Astrocyte of the spinal cord (primary cell): ENCODE measurements around the gene SSX2IP.

Experiments
- DNase-seq: peaks from one replicate; pipeline ENCODE4 v3.0.0; 2011; ENCODE audit warnings: low read depth, low spot score
- H3K4me3 ChIP-seq: 2 replicates; pipeline ENCODE4 v1.5.1; 2011; ENCODE audit warnings: low read depth, mild to moderate bottlenecking, low read length, moderate library complexity
- CTCF ChIP-seq: IDR thresholded peaks from 2 replicates; pipeline ENCODE4 v1.5.1; 2012; ENCODE audit warnings: low read depth, mild to moderate bottlenecking, low read length, inconsistent platforms
- in situ Hi-C: cut with HindIII; loops from 2 replicates; pipeline ENCODE4 v1.10.0; 2017; ENCODE audit warnings: low sequenced_read_pairs

SSX2IP gene

DNA sequence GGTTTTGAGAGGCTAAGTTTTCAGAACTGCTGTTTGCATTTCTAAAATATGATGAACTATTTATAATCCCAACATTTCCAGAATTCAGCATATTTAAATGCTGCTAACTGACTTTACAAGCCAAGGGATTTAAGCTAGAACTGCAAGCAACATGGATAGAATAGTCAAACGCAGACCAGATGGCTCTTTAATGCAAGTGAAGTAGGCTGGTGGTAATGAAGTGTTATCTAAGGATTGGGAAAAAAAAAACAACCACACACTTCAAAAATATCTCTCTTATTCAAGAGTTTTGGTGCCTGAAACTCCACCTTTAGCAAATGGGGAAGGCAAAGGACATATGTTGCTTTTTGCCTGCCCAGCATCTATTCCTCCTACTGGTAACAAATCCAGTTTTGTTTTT is 20.9 kb upstream of the SSX2IP start:
- in situ Hi-C loops, result no loop called here
- no peak overlapping the region for H3K4me3 ChIP-seq
- no peak for DNase-seq
- TF ChIP-seq CTCF, result no peak

DNA sequence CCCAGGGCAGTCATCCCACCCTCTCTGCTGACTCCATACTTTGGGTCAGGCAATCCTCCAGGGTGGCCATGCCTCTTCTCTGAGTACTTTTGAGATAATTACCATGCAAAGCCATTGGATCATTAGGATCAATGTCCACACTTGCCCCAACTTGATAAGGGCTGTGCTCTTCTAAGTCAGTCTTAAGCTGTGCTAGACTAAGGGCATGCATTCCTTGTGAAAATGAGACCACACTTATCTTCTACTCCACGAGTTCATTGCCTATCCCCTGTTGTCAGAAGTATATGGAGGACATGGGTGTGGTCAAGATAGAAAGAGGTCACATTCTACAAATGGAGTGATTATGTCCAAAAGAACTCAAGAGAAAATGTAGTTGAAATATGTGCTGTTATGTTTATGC is 18.9 kb upstream of the SSX2IP start:
- DNase-seq, result no peak
- no peak overlapping the region for H3K4me3 ChIP-seq
- in situ Hi-C loops, result no loop called here
- no peak for TF ChIP-seq CTCF

- no peak for DNase-seq
- in situ Hi-C loops, result no loop called here
- TF ChIP-seq CTCF, result no peak
- H3K4me3 ChIP-seq, result no peak overlapping the region
These were observed 17.8 kb upstream of the SSX2IP start for GRCh38 chr1:84708031-84708430.

DNA sequence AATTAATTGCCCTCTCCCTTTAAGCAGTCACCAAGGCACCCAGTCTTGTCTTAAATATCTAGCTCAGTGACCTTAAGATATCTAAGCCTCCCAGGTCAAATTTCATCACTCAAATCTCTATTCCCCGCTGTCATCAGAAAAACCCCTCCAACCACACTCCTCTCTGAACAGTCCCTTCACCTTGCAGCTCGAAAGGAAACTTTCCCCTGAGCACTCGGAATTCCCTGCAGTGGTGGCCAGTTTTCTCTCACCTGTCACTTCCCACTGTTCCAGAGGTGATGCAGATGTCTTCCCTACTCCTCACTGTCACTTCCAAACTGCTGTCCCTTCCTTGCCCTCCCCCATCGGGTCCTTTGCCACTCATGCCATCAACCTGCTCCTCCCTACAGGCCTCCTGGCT is 15.3 kb upstream of the SSX2IP start:
- no peak for DNase-seq
- H3K4me3 ChIP-seq, result no peak overlapping the region
- no peak for TF ChIP-seq CTCF
- in situ Hi-C loops, result no loop called here

DNA sequence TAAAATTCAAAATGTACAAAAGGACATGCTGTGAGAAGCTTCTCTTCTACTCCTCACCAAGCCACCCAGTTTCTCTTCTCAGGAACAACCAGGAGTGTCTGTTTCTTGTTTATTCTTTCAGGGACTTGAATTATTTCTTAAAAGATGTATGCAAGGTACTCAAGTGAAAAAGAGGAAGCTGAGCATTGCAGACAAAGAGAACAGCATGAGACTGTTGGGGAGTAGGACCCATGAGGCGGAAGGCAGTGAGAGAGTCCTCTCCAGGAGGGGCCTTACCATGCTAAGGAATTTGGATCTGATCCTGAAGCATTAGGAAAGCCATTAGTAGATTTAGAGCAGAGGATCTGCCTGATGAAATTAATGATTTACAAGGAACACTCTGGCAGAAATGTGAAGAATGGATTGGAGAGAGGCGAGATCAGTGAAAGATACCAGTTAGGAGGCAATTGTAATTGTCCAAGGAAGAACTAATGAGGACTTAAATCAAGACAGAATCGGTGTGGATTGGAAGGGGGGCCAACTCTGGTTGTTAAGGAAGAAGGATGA is 14.7 kb upstream of the SSX2IP start:
- no peak for DNase-seq
- TF ChIP-seq CTCF, result no peak
- in situ Hi-C loops, result no loop called here
- no peak overlapping the region for H3K4me3 ChIP-seq

DNA sequence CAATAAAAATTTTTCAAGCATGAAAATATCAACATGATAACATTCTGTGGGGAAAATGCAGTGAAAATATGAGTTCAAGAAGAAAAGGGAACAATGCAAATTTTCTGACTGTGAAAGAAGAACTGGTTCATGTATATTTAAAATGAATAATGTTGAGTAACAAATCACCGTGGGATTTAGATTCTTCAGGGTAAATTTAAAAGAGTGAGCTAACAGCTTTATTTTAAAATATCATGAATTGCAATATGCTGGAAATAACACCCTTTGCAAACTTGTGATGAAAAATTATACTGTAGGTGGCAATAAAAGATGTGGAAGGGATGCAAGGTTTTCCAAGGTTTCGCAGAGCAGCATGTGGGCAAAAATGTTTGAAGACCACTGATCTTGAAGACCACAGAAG is 13.2 kb upstream of the SSX2IP start:
- no peak for TF ChIP-seq CTCF
- no peak for DNase-seq
- H3K4me3 ChIP-seq, result no peak overlapping the region
- in situ Hi-C loops, result no loop called here

- DNase-seq, result no peak
- H3K4me3 ChIP-seq, result no peak overlapping the region
- TF ChIP-seq CTCF, result no peak
- in situ Hi-C loops, result no loop called here
These were observed 11.9 kb upstream of the SSX2IP start for GRCh38 chr1:84702143-84702542.
